ENCODE data around the gene GFRA1. TPM values are rescaled to one million over a fixed set of nuclear protein-coding genes. Genes with fewer than 3 reads are reported as not detected.

The GFRA1 gene
- total and polyA plus RNA-seq, 2 of the 4 experiments (the other 2 are of a cell fraction): 9.1 to 9.3 TPM

GRCh38 chr10:116067825-116068224 is 205.2 kb downstream of the GFRA1 start:
- H3K56ac ChIP-seq (ENCODE audit: extremely low read depth, insufficient read depth, low read length): no peak overlapping the region
- no peak overlapping the region for H3K27ac ChIP-seq (ENCODE audit: insufficient read depth, low read length)
- no TSS peak for BruUV-seq (replicated peaks)
- in situ Hi-C loops (cut with MboI; ENCODE audit: low sequenced_read_pairs) (no loop called here), dilution Hi-C loops (cut with HindIII; ENCODE audit: low sequenced_read_pairs, unreplicated experiment) (no loop called here), intact Hi-C loops (cut with micrococcal nuclease) (no loop called here)
- H3K79me1 ChIP-seq (ENCODE audit: low read depth in 1 of 2, low read length in 2 of 2): no peaks in the 10 kb centered on the region
- H2AK5ac ChIP-seq (ENCODE audit: low read depth, low read length): no peak overlapping the region
- H2BK120ac ChIP-seq (ENCODE audit: low read depth, low read length): no peak overlapping the region
- H3K4me3 ChIP-seq (ENCODE audit: insufficient read depth, low read depth, low read length): no peak overlapping the region
- H3K4me2 ChIP-seq (ENCODE audit: low read depth, low read length): no peak overlapping the region
- no peaks in the 10 kb centered on the region for H3K36me3 ChIP-seq (ENCODE audit: control insufficient read depth, insufficient read depth, low read length)
- H3K4ac ChIP-seq (ENCODE audit: low read depth, low read length): no peak overlapping the region
- CTCF ChIA-PET: no interaction called here
- DNase-seq (no peak), ATAC-seq (ENCODE audit: low read depth) (no peak)
- H3K18ac ChIP-seq (ENCODE audit: low read depth, low read length): no peak overlapping the region
- TF ChIP-seq ELK1 (IDR thresholded peaks at IDR 0.05; ENCODE audit: borderline replicate concordance, low read depth, low read length): no peak
- TF ChIP-seq MAZ (IDR thresholded peaks at IDR 0.05; ENCODE audit: borderline replicate concordance, low read depth, low read length): no peak
- TF ChIP-seq SMC3 (IDR thresholded peaks at IDR 0.05; ENCODE audit: low read depth, low read length): no peak
- no peak for TF ChIP-seq CTCF (conservative IDR thresholded peaks at IDR 0.05; ENCODE audit: low read depth, low read length)
- TF ChIP-seq CEBPB (IDR thresholded peaks at IDR 0.05; ENCODE audit: low read depth, low read length): no peak
- TF ChIP-seq NFE2L2 (IDR thresholded peaks at IDR 0.05; ENCODE audit: low read depth, low read length): no peak
- TF ChIP-seq CHD1 (IDR thresholded peaks at IDR 0.05; ENCODE audit: low read depth, low read length): no peak
- no peak for TF ChIP-seq RCOR1 (IDR thresholded peaks at IDR 0.05; ENCODE audit: insufficient replicate concordance, low read length)
- TF ChIP-seq MXI1 (IDR thresholded peaks at IDR 0.05; ENCODE audit: borderline replicate concordance, low read depth, low read length): no peak
- no peak for TF ChIP-seq POLR2A (IDR thresholded peaks at IDR 0.05; ENCODE audit: low read depth, low read length)
- no peak for TF ChIP-seq RAD21 (IDR thresholded peaks at IDR 0.05; ENCODE audit: low read length)
- no peaks in the 10 kb centered on the region for H4K20me1 ChIP-seq (ENCODE audit: insufficient read depth, low read length)
- POLR2A ChIA-PET (ENCODE audit: unreplicated experiment): no interaction called here
- no peak overlapping the region for H2BK5ac ChIP-seq (ENCODE audit: low read depth, low read length, poor library complexity, severe bottlenecking)
- H2AK9ac ChIP-seq (replicated peaks; ENCODE audit: low read depth, low read length, poor library complexity): no peak overlapping the region
- H3K9me3 ChIP-seq (ENCODE audit: control insufficient read depth, insufficient read depth, low read length): no peaks in the 10 kb centered on the region
- no peaks in the 10 kb centered on the region for H3K27me3 ChIP-seq (ENCODE audit: control insufficient read depth, insufficient read depth, low read length)
- no peaks in the 10 kb centered on the region; the same call in 1 of the 2 replicates for H3K9me1 ChIP-seq (ENCODE audit: insufficient read depth, low read length)
- H2BK15ac ChIP-seq (ENCODE audit: low read depth, low read length): no peak overlapping the region
- 74% methylated on average over 6 of the region's 7 CpGs; no CpG with 5 or more reads in 1 of the 2 experiments for WGBS, 2 experiments (ENCODE audit: extremely low coverage in 2 of 2, insufficient read length in 1 of 2)
- H4K91ac ChIP-seq (ENCODE audit: insufficient read depth, low read depth, low read length): no peak overlapping the region
- H3K23ac ChIP-seq (ENCODE audit: low read depth, low read length): no peak overlapping the region
- H4K8ac ChIP-seq (ENCODE audit: low read depth in 2 of 2, low read length in 2 of 2): no peak overlapping the region
- no peak overlapping the region for H3K9ac ChIP-seq (ENCODE audit: low read depth, low read length)
- H2AFZ ChIP-seq (replicated peaks; ENCODE audit: low read length, poor library complexity): no peak overlapping the region
- H3K4me1 ChIP-seq (ENCODE audit: control insufficient read depth, insufficient read depth, low read length): no peaks in the 10 kb centered on the region
- no peak overlapping the region for H4K5ac ChIP-seq (ENCODE audit: low read depth, low read length)
- H2BK20ac ChIP-seq (ENCODE audit: low read depth, low read length): no peak overlapping the region
- no peak overlapping the region for H3K14ac ChIP-seq (replicated peaks; ENCODE audit: low read depth, low read length)
